ENCODE results near the gene C20orf144.
"Not testable (repeated sequence)": the region's sequence is repeated elsewhere in the genome, so short reads cannot be mapped to it uniquely, and the experiment has no call there.

Gene C20orf144

GRCh38 chr20:33662172-33662571, at the start of gene C20orf144:
TSS of gene C20orf144 (plus strand) at chr20:33662327. CDS start at chr20:33662346, 19 bp downstream.
- no peak for DNase-seq (ENCODE audit: low read depth in 2 of 2)

- DNase-seq (ENCODE audit: low read depth in 2 of 2), result no peak
These were observed 40.3 kb upstream of the C20orf144 start for GRCh38 chr20:33621717-33622400.

DNA sequence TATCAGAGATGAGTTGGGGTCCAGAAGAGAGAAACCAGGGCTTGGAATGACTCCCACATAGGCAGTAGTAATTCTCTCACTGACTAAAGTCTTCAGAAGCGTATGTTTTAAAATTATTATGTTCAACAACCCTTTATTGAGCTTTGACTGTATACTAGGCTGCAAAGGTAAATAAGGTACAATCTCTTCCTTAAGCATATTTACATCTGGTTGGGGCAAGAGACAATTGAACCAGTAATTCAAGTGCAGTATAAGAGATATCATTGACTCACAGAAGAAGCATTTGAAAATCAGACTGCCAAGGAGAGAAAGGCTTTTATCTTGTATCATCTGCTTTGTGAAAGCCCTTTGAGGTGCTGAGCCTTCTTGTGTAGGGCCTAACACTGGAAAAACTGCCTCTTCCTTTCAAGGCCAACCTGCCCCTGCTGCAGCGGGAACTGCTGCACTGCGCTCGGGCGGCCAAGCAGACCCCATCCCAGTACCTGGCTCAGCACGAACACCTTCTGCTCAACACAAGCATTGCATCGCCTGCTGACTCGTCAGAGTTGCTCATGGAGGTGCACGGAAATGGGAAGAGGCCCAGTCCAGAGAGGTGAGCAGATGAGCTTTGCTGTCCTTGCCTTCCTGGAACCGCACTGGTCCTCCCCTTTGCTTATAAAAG, 39.3 kb upstream of the C20orf144 start:
- DNase-seq (ENCODE audit: low read depth in 2 of 2), result no peak

- no peak for DNase-seq (ENCODE audit: low read depth in 2 of 2)
These were observed 37.7 kb upstream of the C20orf144 start for GRCh38 chr20:33624399-33624798.

- no peak for DNase-seq (ENCODE audit: low read depth in 2 of 2)
These were observed 35.9 kb upstream of the C20orf144 start for GRCh38 chr20:33626190-33626589.

DNA sequence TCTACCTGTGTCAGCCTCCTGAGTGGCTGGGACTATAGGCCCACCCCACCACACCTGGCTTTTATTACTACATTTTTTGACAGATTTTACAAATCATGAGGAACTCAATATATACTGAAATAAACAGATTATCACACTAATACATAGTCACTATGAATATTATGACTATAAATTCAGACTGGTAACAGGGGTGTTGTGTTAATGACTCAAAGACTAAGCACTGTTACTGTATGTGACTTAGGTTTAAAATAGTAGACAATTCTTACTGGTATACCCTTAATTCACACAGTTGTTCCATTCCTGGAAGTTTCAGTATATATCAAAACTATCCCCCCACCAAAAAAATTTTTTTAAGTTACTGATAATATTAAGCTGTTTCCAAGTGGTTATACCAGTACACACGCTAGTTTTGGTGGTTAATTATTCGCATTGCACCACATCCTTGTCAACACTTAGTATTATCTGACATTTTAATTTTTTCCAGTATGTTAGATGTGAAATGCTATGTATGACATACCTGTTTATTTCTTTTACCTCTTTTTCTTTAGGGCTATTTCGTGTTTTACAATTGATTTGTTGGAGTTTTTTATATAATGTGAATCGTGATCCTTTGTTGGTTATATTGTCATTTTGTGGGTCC, 34.4 kb upstream of the C20orf144 start:
- DNase-seq (ENCODE audit: low read depth in 2 of 2), result no peak

DNA sequence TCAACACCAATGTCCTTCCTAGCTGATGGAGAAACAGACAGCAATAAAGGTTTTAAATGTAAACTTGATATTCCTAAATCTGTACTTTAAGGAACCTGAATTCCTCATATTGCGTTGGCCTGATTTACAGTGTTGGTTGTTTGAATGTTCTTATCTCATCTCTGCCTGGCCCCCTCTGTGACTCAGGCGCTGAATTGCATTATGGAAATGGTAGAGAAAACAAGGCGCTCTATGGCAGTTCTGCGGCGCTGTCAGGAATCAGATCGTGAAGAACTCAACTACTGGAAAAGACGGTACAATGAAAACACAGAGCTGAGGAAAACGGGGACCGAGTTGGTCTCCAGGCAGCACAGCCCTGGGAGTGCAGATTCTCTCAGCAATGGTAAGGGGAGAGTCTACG, 32.6 kb upstream of the C20orf144 start:
- no peak for DNase-seq (ENCODE audit: low read depth in 2 of 2)

GRCh38 chr20:33629979-33630378, 32.1 kb upstream of the C20orf144 start:
- DNase-seq (ENCODE audit: low read depth in 2 of 2), result no peak

DNA sequence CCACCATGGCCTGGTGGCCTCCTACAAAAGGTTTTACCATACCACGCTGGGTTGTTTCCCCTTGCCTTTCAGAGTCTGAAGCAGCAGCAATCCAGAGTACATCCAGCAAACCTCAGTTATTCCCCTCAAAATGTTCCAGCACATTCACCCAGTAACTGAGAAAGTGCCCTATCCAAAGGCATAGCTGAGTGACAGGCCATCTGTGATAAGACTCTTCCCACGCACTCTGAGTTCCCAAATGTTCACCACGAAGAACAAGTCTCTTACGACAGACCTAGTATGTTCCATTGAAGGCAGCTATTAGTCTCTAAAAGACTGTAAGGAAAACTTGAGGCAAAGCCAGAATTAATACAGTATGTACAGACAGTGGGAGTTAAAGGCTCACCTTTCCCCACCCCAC, 31.6 kb upstream of the C20orf144 start:
- DNase-seq (ENCODE audit: low read depth in 2 of 2), result no peak

DNA sequence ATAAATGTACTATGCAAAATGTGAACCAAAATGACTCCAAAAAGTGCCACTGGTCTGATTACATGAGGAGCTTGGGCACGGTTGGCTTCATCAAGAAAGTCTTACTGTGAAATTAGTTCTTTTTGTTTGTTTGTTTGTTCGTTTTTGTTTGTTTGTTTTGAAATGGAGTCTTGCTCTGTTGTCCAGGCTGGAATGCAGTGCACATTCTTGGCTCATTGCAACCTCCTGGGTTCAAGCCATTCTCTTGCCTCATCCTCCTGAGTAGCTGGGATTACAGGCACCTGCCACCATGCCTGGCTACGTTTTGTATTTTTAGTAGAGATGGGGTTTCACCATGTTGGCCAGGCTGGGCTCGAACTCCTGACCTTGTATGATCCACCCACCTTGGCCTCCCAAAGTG, 30.2 kb upstream of the C20orf144 start:
- not testable (repeated sequence) for DNase-seq (ENCODE audit: low read depth in 2 of 2)

DNA sequence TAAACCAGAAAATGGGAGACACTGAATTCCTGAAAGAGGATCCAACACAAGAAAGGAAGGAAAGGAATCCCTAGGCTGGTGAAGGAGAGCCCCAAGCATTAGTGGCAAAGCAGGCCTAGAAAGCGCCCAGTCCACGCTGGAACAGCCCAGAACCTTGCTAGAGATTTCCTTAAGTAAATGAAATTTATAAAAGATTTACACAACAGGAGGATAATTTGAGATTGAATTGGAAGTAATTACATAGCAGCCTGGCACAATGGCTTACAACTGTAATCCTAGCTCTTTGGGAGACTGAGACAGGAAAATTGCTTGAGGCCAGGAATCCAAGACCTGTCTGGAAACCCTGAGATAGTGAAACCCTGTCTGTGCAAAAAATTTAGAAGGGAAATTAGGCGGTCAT, 26.8 kb upstream of the C20orf144 start:
- DNase-seq (ENCODE audit: low read depth in 2 of 2), result no peak

GRCh38 chr20:33636776-33637175, 25.4 kb upstream of the C20orf144 start:
- DNase-seq (ENCODE audit: low read depth in 2 of 2), result no peak

GRCh38 chr20:33640287-33640686, 21.8 kb upstream of the C20orf144 start:
- no peak for DNase-seq (ENCODE audit: low read depth in 2 of 2)

- no peak for DNase-seq (ENCODE audit: low read depth in 2 of 2)
These were observed 17.6 kb upstream of the C20orf144 start for GRCh38 chr20:33644313-33645071.

- DNase-seq (ENCODE audit: low read depth in 2 of 2), result no peak
These were observed 17.1 kb upstream of the C20orf144 start for GRCh38 chr20:33645072-33645358.

- DNase-seq (ENCODE audit: low read depth in 2 of 2), result no peak
These were observed 16.7 kb upstream of the C20orf144 start for GRCh38 chr20:33645396-33645795.

- DNase-seq (ENCODE audit: low read depth in 2 of 2), result no peak
These were observed 15.9 kb upstream of the C20orf144 start for GRCh38 chr20:33646191-33646590.

- DNase-seq (ENCODE audit: low read depth in 2 of 2), result not testable (repeated sequence)
These were observed 15.0 kb upstream of the C20orf144 start for GRCh38 chr20:33646959-33647602.

DNA sequence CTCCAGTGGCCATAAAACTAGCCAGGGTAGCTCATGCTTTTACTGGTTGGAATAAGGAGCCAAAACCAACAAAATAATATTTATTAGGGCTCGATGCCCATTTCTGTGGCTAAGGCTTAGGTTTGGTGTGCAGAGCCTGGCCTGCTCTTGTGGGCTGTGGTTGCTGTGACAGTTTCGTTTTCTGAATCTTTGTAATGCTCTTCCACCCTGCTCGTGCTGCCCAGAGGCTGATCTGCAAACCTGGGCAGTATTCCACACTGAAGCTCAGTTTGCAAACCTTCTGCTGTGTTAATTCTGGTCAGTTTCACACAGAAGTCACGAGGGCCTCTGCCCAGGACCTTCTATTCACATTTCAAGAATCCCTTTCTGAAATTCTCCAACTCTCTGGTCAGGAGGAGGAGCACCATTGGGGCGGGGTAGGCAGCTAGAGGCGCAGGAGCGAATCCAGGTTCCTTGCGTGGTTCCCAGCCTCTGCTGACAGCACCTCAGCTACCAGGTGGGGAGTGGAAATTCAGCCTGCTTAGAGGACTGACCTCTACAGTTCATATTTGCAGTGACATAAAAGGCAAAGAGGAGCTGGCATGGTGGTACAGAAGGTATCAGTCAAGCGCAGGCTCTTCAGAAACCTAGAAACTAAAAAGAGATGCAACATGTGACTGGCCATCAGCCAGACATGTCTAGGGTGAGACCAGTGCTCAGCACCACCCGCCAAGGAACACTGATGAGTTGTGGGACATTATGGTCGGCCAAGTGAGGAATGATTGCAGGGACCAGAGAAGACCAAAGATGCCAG, 14.3 kb upstream of the C20orf144 start:
- DNase-seq (ENCODE audit: low read depth in 2 of 2), result no peak

- no peak for DNase-seq (ENCODE audit: low read depth in 2 of 2)
These were observed 13.6 kb upstream of the C20orf144 start for GRCh38 chr20:33648396-33649004.

DNA sequence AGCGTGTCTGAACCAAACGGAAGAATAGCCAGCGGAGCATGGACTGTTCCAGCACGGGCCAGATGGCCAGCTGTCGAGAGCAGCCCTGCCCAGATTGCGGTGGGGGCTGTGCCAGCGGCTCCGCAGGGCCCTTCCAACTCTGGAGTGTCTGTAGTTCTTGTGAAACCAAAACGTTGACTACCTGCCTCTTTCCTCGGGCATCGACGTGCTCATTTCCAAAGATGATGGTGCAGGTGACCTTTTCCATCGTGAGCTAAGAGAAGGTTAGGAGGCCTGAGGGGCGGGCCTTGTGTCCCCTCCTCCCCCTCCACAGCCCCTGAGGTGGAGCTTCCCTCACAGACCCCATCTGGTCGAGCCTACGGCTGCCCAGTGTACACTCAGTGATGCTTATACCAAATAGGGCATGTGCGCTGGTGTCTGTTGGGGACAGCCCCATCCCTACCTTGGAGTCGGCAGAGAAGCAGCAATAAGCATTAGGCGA, 12.9 kb upstream of the C20orf144 start:
- no peak for DNase-seq (ENCODE audit: low read depth in 2 of 2)
